HG03066 (cell line): ENCODE results near the gene APBB1.
A peak's percentile ranks its signal among the peaks of the same experiment; 100 is the strongest.

Experiments used
- ATAC-seq: cut with Tn5 transposase; IDR thresholded peaks from one replicate; pipeline ENCODE4 v1.9.1; 2021; ENCODE audit warnings: low read depth; ENCODE audit not compliant: unreplicated experiment

Gene APBB1

DNA sequence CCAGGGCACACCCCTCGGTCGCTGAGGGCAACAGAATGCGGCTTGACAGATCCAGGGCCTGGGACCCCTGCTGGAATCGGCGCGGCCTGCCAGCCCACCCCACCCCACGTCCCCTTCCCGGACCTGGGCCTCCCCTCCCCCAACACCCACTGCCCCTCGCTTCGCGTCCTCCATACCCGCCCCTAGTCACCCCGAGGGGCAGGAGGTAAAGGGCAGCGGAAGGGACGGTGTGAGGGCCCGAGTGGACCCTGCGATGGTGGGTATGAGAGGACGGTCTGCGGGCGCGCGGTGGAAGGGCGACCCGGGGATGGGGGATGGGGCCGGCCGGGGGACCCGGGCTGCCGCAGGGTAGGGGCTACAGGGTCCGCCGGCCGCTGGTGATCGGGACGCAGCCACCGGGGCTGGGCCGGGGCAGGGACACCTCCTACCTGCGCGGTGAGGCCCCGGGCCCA, 311 bp downstream of the APBB1 start:
- ATAC-seq = no peak

DNA sequence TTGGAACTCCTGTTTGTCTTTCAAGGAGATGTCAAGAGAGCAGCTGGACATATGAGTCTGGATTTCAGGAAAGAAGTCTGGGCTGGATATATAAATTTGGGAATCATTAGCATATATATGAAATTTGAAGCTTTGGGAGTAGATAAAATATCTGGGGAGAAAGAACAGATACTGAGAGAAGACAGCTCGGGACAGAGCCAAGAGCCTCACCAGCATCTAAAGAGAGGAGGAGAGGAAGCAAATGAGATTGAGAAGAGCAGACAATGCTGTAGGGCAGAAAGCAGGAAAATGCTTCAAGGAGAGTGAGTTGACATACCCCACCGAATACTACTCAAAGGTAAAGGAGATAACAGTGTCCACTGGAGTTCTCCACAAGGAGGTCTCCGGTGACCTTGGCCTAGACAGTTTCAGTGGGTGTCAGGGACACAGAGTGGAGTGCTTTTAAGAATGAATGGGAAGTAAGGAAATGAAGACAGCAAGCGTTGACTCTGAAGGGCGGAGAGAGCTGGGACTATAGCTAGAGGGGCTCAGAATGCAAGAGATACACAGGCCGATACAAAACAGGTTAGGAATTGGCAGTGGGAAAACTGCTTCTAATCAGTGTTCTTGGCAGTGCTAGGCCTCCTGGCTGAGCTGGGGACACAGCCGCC, 862 bp downstream of the APBB1 start:
- no peak for ATAC-seq

DNA sequence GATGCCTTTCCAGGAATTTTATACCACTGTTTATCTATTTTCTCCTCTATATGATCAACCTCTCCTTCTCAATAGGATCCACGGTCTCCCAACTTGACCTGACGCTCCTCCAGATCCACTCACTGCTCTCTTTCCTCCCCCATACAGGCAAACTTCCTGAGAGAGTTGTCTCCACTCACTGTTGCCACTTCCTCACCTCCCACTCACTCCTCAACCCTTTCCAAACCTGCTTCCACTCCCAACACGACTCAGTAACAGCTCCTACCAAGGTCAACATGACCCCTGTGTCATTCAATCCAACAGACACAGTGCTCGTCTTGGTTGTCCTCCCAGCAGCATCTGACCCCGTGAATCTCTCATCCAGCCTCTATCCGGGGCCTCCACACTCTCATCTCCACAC, 3.1 kb downstream of the APBB1 start:
- no peak for ATAC-seq

DNA sequence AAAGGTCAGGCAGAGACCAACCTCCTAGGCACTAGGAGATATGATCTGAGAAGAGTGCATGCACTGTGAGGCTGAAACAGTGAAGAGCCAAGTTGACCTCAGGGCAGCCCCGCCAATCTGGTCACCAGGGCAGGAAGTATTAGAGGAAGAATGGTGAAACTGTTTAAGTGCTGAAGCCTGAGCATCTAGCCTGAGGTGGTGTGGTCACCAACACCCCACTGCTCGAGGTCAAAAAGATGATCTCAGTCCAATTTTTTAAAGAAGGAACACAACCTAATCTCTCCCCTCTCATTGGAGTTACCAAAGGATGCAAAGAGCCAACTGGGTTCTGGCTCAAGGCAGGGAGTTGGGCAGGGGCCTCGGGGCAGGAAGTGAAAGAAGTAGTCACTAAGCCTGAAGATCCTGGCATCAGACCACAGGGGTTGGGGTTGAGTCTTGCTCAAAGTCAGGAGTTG, 4.0 kb downstream of the APBB1 start:
- peak; percentile 34 for ATAC-seq

DNA sequence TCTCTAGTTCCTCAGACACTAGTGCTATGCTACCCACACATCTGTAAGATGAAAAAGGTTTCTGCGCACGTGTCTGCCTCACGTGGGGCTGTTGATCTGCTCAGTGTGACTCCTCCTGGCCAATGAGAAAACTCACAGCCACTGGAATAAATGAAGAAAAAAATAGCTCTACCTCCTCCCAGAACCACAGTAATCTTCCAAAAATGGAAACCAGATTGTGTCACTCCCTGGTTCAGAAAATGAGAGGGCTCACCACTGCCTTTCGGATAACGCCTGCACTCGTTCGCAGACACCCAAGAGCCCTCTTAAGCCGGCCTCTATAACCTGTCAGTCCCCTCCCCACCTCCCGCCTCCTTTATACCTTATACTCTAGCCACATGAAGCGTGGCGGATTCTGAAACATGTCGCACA, 5.1 kb downstream of the APBB1 start:
- no peak for ATAC-seq

DNA sequence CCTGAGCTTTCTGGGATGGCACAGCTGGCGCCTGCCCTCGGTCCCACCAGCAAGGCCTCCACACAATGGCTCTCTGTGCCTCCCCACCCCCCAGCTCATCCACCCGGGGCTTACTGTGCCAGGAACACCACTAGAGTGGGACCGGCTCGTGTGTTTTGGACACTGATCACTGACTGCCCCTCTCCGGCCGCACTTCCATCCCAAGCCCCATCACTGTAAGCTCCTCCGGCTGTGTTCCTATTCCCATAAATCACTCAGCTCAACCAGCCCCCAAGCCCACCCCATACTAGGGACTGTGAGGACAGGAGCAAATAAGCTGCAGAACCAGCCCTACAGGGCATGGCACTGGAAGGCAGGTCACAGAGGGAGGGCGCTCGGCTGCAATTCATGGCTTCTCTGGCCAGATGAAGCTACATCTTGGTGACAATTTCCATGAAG, 7.3 kb downstream of the APBB1 start:
- ATAC-seq = no peak

DNA sequence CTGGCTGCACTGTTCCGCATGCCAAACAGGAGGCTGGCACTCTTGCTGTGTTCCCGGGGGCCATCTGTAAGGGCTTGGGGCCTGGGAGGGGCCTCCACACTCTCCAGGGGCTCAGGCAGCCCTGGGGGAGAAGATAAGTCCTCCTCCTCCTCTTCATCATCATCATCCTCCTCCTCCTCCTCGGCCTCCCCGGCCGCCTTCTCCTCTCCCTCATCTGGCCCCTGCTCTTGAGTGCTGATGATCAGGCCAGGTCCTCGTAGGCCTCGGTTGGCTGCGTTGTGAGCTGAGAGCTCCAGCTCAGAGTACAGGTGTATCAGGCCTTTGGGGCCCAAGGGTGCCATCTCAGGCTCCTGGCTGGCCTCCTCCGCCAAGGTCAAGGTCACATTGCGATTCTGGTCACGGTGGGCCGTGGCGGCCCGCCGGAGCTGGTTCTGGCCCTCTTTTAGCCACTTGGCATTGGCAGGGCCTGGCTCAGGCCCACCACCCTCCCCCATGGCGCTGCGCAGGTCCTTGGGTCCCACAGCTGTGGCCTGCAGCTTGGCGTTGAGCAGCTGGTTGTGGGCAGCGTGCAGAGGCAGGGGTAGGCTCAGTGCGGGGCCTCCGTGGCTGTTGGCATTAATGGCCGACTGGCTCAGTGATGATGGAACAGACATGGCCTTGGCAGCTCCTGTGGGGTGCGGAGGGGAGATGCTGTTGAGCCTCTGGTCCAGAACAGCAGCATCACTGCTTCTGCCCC, 8.0 kb downstream of the APBB1 start:
- ATAC-seq = no peak

DNA sequence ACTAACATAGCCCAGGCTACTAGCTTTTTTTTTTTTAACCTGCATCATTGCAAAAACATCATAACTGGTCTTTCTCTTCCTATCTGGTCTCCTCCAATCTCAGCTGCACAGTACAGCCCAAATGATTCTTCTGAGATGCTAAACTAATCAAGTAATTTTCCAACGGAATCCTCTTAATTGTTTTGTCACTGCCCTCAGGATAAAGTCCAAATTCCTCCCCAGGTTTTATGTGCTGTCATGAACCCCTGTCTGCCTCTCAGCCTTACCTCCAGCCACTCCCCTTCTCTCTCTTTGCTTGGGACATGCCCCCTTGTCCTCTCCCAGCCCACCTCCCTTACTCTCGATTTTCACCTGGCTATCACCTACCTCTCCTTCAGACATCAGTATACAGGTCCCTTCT, 12.5 kb downstream of the APBB1 start:
- no peak for ATAC-seq

DNA sequence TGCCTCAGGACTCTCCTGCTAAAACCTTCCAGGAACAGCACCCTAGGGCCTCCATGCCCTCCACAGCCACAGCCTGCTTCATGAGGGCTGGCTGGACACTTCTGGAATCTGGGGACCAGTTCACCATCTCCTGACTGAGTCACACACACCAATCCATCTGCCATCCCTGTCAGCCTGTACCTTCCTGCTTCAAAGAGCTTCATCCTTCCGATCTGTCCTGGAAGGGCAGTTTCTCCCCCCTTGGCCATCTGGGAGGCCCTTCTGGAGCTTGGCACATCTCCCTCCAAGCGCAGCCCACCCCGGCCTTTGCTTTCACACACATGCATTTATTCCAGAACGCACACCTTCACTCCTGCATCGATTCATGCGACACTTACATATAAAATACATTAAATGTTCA, 13.0 kb downstream of the APBB1 start:
- ATAC-seq = no peak

DNA sequence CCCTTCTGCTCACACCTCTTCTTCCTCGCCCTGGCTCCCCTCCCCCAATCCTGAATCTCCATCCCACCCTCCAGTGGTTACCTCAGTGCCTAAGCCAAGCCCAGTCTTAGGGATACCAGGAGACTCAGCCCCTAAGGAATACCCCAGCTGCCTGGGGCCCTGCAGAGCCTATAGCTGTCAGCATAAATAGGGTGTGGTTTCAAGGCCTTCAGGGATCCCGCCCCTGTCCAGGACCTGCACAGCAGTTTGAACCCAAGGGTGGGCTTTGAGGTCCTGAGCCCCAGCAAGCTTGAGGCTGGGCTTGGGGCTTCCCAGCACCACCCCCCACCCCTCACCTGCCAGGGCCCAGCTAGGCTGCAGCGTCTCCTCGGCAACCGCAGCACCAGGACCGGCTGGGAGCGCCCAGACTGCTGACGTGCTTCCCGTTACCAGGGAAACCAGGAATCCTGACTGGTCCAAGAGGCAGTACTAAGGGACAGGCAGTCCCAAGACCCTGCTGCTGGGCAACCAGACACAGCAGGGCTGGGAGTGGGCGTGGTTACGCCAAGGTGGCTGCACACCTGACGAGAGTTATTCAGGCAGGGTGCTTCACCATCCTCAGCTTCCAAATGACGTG, 13.7 kb downstream of the APBB1 start:
- no peak for ATAC-seq

DNA sequence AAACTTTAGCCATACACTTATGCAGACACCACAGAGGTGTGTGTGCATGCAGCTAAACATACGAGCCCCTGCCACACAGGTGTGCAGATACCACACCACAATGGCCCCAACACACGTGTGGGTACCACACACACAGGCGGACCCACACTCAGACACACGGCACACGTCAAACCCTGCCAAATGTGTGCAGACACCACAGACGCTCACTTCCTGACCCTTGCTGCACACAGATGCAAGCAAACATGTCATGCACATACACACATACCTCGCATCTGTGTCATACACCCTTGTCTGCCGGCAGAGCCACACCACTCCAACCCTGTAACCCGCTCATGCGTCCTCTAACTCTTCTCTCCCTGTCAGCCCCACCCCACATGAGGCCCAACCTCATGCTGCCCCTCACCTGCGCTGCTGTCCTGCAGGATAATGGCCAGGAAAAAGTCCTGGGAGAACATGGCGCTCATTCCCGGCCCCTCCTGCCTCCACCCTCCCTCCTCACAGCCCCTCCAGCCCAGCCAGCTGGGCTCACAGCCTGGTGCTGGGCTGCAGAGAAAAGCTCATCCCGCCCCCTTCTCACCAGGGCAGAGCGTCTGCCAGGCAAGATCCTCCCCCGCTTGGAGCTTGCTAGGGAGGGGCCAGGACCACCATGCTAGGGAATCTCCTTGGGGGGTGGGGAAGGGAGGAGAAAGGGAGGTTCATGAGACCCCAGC, 14.4 kb downstream of the APBB1 start:
- ATAC-seq = no peak

DNA sequence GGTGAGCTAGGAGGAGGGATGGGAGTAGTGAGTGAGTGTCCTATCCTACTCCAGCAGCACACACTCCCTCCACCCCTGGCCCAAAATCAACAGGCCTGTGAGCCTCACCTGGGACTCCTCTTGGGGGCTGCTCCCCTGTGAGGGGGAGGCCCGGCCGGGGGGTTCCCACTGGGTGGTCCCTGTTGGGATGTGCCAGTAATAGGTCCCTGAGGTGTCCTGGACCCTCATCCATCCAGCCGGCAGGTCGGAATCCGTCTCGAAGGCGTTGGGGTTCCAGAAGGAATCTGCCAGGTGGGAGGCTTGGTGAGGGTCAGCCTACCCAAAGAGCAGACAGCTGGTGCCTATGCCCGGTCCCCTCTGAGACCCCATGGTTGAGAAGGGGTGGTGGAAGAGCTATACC, 15.4 kb downstream of the APBB1 start:
- no peak for ATAC-seq

DNA sequence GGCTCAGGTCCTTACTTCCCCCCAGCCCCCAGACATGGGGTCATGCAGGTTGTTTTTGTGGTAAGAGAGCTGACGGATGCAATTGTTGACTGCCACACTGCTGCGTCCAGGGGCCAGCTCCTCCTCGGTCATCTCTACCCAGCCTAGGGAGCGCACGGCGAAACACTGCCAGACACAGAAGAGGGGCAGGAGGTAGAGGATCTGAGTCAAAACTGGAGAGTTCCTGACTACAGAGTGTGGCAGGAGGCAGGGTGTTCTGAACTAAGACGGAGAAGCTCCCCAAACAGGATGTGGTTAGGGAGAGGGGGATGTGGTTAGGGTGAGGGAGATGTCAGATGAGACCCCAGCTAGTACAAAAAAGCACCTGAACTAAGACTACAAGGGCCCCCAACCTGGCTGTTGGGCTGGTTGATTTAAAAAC, 16.3 kb downstream of the APBB1 start:
- ATAC-seq = peak; percentile 94

DNA sequence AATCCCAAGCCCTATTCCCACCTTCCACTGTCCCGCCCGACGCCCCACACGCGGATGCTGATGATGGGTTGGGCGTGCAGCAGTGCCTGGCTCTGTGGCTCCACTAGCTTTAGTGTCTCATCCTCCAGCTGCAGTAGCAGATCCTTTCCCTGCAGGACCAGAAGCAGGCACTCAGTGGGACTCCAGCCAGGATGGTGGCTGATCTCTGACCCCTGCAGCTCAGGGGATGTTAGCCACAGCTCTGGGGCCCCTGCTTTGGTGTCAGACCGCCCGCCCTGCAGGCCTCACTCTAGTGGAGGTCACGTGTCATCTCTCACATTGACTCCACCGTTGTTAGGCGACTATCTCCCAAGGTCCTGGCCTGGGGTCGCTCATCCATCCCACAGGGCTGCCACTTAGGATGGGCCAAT, 16.8 kb downstream of the APBB1 start:
- peak; percentile 38 for ATAC-seq

DNA sequence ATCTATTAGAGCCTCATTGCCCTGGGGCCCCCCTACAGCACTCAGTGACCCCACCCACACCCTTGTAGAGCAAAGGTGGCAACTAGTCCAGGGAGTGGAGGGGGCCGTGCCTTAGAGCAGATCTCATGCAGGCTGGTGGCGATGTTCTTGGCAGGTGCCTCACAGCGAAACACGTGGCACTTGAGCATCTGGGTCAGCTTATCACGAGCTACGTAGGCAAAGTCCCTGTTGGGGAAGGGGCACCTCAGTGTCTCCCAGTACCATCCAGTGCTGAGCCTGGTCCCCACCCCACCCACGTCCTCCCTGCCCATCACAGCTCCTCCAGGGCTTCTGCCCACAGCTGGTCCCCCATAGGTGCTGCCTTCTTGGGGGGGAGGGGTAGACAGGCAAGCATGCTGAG, 17.4 kb downstream of the APBB1 start:
- ATAC-seq = no peak

DNA sequence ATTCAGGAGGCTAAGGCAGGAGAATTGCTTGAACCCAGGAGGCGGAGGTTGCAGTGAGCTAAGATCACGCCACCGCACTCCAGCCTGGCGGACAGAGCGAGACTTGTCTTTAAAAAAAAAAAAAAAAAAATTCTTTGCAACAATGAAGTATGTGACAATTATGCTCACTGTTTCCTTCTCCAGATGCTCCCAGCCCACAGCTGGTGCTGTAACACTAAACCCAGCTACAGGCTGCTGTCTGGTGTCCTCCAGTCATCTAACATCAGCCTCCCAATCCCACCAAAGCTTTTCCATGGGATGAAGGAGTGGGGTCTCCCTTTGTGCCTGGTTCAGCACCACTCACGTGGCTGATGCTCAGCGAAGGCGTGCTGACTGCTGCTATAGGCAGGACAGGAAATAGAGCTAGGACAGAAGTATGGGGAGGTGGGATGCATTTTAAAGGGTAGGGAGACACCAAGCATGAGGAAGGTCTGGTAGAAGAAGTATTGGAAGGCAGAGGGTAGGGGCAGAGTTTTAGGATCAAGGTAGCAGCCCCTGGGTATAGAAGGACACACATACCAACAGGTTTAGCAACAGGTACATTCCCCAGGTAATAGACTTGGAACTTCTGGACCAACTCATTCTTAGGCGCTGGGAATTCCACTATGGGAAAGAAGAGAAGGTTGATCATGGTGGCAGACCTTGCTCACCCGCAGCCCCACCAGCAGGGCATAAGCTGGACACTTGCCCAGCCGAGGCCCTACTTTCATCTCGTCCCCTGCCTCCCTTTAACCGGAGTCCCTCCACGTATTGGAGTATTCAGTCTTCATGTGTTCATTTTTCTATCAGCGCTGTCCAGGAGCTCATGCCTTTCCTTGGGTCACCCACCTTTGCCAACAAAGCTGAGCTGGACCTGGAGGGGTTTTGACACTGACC, 18.2 kb downstream of the APBB1 start:
- no peak for ATAC-seq

DNA sequence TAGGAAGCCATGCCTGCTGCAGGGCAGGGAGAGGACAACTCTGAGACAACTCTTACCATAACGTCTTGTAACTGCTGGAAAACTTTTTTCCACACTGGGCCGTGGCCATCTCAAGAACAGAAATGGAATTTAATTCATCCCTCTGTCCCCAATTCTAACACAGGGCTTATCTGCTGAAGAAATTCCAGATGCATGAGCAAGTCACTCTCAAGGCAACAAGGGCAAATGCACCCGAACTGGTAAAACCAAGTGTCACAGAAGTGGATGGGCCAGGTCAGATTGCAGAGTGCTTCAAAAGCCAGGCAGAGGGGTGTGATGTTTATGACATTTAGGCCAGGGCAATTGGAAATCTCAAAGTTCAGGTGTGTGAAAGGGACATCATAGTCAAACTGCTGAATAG, 21.3 kb downstream of the APBB1 start:
- ATAC-seq = no peak

DNA sequence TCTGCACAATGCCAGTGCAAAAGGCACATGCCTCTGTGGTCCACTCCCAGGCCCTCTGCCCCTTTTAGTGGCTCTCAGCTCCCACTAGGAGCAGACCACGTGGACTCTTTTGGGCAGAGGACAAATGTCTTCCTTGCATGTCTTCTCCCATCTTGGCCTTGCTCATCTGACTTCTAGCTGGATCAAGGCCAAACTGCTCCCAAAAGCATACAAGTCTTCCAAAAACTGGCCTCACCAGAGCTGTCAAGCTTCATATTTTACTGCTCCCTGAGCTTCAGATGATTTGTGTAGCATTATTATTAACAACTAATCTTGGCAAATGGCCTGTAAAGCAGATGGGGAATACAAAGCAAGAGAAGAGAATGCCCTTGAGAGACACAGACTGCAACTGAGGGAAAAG, 21.7 kb downstream of the APBB1 start:
- ATAC-seq = no peak

DNA sequence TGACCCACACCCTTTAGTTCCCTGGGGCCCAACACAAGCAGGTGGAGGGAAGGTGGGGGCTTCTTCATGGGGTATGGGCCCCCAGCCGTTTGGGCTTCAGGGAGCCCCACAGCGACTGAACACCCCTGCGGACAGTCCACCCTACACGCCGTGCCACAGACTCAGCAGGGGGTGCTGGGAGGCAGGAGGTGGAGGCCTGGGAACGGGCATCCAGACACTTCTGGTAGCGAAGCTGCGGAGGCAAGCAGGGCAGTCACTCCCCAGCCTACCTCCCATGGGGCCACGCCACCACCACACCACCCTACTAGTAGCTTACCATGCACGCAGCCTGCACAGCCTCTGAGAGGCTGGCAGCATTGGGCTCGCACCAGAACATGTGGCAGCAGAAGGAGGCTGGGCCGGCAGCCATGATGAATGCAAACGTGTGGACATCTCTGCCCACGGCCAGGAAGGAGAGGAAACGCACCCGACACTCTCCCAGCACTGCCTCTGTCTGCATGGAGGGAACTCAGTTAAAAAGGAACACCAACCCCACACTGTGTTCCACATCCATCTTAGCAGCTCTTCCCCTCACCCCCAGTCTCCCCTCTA, 23.3 kb downstream of the APBB1 start:
- ATAC-seq = no peak
